Non-pigmented ciliary epithelial cell (primary cell): ENCODE results near the gene BOLA2B.

Experiments used
- DNase-seq: peaks from one replicate; pipeline ENCODE4 v3.0.0-alpha.2; 2010; ENCODE audit warnings: low read depth

BOLA2B gene

GRCh38 chr16:30143347-30143702 lies 50.1 kb downstream of the BOLA2B start:
- no peak for DNase-seq
